Activated gamma-delta T cell treated with anti-CD3 and anti-CD28 coated beads, Interleukin-2, amount 50 U/mL, for 16 hours (primary cell): ENCODE data around the gene ASIC4.

Source experiments
- DNase-seq: peaks from one replicate; pipeline ENCODE4 v3.0.0-alpha.2; 2020; ENCODE audit warnings: low read depth

The ASIC4 gene

DNA sequence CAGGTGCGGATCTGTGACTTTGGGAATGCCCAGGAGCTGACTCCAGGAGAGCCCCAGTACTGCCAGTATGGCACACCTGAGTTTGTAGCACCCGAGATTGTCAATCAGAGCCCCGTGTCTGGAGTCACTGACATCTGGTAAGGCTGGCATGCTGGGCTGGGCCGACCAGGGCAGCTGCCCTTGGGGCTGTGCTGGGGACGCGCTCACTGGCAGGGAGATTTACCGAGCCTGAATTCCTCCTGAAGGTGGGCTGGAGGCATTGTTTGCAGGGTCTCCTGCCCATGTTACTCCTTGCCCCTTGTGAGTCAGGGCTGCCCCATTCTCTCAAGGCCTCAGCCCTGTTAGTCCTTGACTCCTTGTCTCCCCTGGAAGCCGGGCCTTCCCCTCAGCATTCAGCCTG lies 34.3 kb upstream of the ASIC4 start:
- DNase-seq: no peak

- no peak for DNase-seq
Measured at GRCh38 chr2:219482674-219483405, 31.4 kb upstream of the ASIC4 start.

GRCh38 chr2:219483451-219484342 lies 30.6 kb upstream of the ASIC4 start:
- no peak for DNase-seq

DNA sequence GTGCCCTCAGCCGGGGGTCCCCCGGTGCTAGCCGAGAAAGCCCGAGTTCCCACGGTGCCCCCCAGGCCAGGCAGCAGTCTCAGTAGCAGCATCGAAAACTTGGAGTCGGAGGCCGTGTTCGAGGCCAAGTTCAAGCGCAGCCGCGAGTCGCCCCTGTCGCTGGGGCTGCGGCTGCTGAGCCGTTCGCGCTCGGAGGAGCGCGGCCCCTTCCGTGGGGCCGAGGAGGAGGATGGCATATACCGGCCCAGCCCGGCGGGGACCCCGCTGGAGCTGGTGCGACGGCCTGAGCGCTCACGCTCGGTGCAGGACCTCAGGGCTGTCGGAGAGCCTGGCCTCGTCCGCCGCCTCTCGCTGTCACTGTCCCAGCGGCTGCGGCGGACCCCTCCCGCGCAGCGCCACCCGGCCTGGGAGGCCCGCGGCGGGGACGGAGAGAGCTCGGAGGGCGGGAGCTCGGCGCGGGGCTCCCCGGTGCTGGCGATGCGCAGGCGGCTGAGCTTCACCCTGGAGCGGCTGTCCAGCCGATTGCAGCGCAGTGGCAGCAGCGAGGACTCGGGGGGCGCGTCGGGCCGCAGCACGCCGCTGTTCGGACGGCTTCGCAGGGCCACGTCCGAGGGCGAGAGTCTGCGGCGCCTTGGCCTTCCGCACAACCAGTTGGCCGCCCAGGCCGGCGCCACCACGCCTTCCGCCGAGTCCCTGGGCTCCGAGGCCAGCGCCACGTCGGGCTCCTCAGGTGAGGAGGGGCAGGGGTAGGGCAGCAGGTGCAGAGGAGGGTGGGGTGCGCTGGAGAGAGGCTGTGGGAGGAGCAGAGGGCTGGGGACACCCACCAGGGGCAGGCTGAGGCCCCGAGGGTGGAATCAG lies 29.7 kb upstream of the ASIC4 start:
- DNase-seq: no peak

GRCh38 chr2:219485201-219485580 lies 29.1 kb upstream of the ASIC4 start:
- DNase-seq: no peak

GRCh38 chr2:219486380-219486959 lies 27.8 kb upstream of the ASIC4 start:
- no peak for DNase-seq

DNA sequence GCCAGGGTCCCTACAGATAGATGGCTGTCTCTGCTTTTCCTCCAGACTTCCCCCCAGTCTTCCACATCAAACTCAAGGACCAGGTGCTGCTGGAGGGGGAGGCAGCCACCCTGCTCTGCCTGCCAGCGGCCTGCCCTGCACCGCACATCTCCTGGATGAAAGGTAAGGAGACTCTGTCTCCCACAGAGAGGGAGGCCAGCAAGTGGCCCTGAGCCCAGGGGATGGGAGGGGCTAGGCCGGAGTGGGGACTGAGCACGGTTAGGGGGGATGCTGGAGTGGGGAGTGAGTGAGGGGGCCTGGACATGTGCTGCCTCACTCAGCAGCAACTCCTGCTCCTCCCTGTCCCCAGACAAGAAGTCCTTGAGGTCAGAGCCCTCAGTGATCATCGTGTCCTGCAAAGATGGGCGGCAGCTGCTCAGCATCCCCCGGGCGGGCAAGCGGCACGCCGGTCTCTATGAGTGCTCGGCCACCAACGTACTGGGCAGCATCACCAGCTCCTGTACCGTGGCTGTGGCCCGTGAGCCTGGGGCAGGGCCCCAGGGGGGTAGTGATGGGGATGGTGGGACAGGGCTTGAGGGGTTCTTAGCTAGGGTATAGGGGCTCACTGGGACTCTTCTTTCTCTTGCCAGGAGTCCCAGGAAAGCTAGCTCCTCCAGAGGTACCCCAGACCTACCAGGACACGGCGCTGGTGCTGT lies 26.0 kb upstream of the ASIC4 start:
- no peak for DNase-seq

- no peak for DNase-seq
Measured at GRCh38 chr2:219488844-219489194, 25.5 kb upstream of the ASIC4 start.

- no peak for DNase-seq
Measured at GRCh38 chr2:219489315-219489714, 25.0 kb upstream of the ASIC4 start.

DNA sequence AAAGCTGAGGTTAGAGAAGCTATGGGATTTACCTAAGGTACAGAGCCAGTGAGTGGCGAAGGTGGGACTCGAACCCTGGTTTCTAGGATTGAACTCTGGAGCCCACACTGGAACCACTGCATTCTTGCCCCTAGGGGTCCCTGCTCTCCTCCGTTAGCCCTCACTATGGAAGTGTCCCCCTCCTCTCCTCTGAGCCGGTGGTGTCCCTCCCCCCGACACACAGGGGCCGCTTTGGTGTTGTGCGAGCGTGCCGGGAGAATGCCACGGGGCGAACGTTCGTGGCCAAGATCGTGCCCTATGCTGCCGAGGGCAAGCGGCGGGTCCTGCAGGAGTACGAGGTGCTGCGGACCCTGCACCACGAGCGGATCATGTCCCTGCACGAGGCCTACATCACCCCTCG lies 24.1 kb upstream of the ASIC4 start:
- DNase-seq: no peak

DNA sequence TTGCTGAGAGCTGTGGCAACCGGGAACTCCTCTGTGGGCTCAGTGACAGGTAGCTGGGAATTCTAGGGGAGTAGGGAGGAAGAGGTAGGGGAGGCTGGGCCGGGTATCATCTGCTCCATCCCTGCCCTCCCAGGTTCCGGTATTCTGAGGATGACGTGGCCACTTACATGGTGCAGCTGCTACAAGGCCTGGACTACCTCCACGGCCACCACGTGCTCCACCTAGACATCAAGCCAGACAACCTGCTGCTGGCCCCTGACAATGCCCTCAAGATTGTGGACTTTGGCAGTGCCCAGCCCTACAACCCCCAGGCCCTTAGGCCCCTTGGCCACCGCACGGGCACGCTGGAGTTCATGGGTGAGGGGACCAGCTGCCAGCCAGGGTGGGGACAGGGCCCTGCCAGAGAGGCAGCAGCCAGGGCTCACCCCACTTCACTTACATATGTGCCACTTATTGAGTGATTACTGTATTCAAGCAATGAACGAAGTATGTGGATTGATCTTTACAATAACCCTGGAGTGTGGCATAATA lies 23.6 kb upstream of the ASIC4 start:
- no peak for DNase-seq

DNA sequence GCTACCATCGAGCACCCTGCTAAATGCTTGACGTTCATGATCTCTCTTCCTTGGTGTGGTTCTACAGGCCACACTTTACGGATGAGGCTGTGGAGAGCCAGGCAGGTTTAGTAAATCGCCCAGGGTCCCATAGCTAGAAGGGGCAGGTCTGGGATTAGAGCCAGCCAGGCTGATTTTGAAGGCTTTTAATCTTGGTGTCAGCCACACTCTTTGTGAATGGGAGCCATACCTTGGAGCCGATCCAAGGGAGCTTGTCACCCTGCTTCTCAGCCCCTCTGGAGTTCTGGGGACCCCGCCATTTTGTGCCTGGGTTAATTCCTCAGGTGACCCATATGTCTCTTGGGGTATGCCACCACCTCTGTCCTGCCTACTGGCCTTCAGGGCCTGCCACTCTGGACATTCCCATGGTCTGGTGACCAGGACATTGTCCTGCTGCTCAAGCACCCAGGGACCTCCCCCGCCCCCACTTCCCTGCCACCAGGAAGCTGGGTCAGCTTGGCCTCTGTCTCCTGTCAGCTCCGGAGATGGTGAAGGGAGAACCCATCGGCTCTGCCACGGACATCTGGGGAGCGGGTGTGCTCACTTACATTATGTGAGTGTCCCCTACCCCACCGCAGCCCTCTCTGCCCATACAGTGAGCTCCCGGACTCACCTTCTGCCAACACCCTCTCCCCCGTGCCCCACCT lies 22.9 kb upstream of the ASIC4 start:
- DNase-seq: no peak

- no peak for DNase-seq
Measured at GRCh38 chr2:219492575-219492974, 21.7 kb upstream of the ASIC4 start.

DNA sequence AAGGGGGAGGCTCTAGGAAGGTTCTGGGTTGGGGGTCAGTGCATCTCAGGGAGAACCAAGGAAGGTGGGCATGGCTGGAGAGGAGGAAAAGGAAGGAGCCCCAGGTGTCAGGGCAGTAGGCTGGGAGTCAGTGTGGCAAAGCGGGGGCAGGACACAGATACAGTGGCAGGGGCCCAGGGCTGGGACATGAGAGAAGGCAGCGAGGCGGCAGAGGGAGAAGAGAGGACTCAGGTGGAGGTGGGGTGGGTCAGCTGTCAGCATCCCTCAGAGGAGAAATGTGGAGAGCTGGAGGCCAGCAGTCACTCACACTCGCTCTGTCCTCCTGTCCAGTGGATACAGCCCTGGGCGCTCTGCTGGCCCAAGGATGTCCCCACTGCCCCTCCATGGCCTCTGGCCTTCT lies 21.2 kb upstream of the ASIC4 start:
- DNase-seq: no peak

DNA sequence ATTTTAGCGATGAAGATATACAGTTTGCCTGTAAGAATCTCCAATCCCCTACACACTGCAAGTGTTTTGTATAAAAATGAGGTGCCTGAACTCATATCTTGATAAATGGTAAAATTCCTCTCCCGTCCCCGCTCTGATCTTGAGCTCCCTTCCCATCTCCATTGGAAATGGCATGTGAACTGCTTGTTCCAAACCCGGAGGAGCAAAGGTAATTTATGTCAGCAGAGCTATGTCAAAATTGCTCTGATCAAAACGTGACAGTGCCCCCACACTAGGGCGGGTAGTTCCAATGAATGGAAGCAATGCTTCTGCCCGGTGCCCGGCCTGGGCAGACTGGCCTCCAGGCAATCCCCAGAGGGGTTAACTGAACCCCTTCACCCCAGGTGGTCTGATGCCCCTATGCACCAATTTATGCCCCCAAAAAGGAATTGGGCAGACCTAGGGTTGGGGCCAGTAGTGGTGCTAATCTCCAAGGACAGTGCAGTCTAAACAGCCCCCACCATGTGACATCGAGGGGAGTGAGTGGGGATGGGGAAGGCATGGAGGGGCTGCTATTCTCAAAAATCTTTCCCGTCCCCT lies 19.2 kb upstream of the ASIC4 start:
- no peak for DNase-seq

DNA sequence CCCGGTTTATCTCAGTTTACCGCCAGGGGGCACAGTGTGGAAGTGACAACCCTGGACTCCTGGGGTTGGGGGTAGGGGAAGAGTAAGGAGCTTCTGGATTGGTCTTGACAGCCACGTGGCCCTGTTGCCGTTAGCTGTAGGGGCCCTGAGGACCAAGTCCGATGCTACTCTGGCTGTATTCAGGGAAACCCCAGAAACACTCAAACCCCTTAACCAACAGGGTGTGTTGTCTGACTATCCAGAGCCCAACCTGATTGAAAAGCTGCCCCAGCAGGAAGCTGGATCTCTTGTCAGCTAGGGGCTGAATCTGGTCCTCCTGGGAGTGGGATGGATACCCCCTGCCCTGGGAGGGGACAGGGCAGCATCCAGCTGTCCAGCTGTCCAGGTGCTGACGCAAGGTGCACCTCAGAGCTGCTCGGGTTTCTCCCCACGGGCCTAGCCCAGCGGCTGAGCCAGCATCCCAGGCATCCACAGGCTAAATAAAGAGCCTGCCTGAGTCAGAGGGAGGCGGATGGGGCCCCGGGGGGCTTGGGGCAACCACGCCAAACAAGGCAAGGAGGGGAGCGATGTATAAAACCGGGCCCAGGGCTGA lies 18.7 kb upstream of the ASIC4 start:
- DNase-seq: no peak

DNA sequence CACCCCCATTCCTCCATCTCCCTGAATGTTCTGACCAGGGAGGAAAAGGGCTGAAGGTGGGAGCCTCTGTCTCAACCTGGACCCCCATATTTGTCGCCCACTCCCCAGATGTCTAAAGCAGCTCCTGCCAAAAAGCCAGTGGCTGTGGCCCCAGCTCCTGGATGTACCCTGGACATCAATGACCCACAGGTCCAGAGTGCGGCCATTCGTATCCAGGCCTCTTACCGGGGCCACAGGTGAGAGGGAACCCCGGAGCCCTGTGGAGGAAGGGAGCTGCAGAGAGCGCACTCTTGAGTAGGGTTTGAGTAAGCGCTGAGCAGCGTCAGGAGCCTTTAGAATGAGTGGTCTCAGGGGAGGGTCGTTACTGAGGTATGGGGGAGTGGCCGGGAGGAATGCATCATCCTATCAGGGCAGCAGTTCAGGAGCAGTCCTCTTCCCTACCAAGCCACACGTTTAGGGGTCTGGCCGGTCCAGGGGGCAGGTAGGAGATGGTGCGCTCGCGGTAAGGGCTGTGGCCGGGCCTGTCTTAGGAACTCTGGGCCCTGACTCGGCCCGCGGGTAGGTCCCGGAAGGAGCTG lies 17.9 kb upstream of the ASIC4 start:
- DNase-seq: no peak

DNA sequence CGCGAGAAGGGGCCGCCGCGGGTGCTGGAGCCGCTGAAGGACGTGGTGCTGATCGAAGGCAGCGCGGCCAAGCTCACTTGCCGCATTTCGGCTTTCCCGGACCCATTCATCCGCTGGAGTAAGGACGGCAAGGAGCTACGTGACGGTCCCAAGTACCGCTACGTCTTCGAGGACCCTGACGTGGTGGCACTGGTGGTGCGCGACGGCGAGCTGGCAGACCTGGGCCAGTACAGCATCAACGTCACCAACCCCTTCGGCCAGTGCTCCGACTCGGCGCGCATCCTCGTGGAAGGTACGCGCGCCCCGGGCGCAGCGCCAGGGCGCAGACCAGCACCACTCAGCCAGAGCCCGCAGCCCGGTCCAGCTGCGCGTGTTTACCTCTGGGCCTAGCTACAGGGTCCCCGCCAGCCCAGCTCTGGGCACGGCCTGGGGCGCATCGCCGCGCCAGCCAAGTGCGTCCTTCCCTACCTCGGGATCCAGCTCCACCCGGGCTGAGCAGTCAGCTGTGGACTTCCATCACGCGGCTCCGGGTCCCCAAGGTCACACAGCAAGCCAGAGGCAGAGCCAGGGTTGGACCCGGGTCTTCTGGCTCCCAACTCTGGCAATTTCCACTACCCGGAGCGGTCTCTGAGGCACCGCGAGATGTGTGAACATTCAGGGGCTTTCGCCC lies 17.3 kb upstream of the ASIC4 start:
- DNase-seq: no peak
